Left colon (tissue), 2 donors: Measurements from ENCODE around the gene PHACTR1. TPM values are rescaled to one million over a fixed set of nuclear protein-coding genes. Genes with fewer than 3 reads are reported as not detected.

Experiments used
- ATAC-seq: fragments of 200-7000 bp; cut with Tn5 transposase; one replicate; pipeline ENCODE4 v1.9.1; 2020; ENCODE audit warnings: mild to moderate bottlenecking, moderate library complexity
- DNase-seq, 2 donors: peaks; one replicate each; pipeline ENCODE4 v3.0.0-alpha.2; 2020
- intact Hi-C, 2 donors: fragments of 100-400 bp; cut with DNase I in 1 of 2; cut with micrococcal nuclease in 1 of 2; formaldehyde crosslinking; loops; one replicate each; pipeline versions ENCODE4 v1.11.2 to v1.14.0; 2022; cut with DNase I, micrococcal nuclease
- total RNA-seq, 2 donors: library from RNA; stranded (reverse); fragmentation: NEBNext Ultra II Directional; extraction: Animal tissue kit (Norgen Biotek cat#: 25700); gene quantifications; one replicate each; pipeline ENCODE4 v1.2.1, GENCODE V29; 2021
- donor health status: DM: no; HTN: no; CAD: no.
- donor health status: DM: yes; HTN: yes; CAD: no.

PHACTR1 gene
- total RNA-seq, 2 donors from 2014 or later, result 1.5 to 3.7 TPM

- no peak for DNase-seq
- ATAC-seq, result no peak
- intact Hi-C loops, result no loop called here
Measured at GRCh38 chr6:12841619-12842018, 125.1 kb downstream of the PHACTR1 start.

GRCh38 chr6:12842114-12842513, 125.5 kb downstream of the PHACTR1 start:
- ATAC-seq, result no peak
- intact Hi-C loops, result no loop called here
- no peak for DNase-seq

GRCh38 chr6:12842658-12843057, 126.1 kb downstream of the PHACTR1 start:
- ATAC-seq (no peak), DNase-seq (no peak)
- intact Hi-C loops, result no loop called here

GRCh38 chr6:12844284-12845223, 128.0 kb downstream of the PHACTR1 start:
- ATAC-seq, result no peak
- DNase-seq, result no peak

GRCh38 chr6:12845224-12846004, 128.8 kb downstream of the PHACTR1 start:
- ATAC-seq (no peak), DNase-seq (no peak)
- intact Hi-C loops, result no loop called here

More at GRCh38 chr6:12844284-12845223, 128.0 kb downstream of the PHACTR1 start:
- intact Hi-C loops, result no loop called here

GRCh38 chr6:12848964-12849808, 132.6 kb downstream of the PHACTR1 start:
- no peak for ATAC-seq
- intact Hi-C loops, result no loop called here
- no peak for DNase-seq

- intact Hi-C loops, result no loop called here
- DNase-seq, result no peak
Measured at GRCh38 chr6:12849809-12850198, 133.2 kb downstream of the PHACTR1 start.

GRCh38 chr6:12851123-12851695, 134.6 kb downstream of the PHACTR1 start:
- no peak for ATAC-seq
- no peak for DNase-seq
- intact Hi-C loops, result no loop called here

More at GRCh38 chr6:12849809-12850198, 133.2 kb downstream of the PHACTR1 start:
- ATAC-seq, result no peak

- intact Hi-C loops, result no loop called here
- DNase-seq, result no peak
- ATAC-seq, result no peak
Measured at GRCh38 chr6:12861603-12862002, 145.0 kb downstream of the PHACTR1 start.

GRCh38 chr6:12865117-12865516, 148.6 kb downstream of the PHACTR1 start:
- ATAC-seq (no peak), DNase-seq (no peak)
- intact Hi-C loops, result no loop called here

- ATAC-seq, result no peak
Measured at GRCh38 chr6:12865671-12866181, 149.2 kb downstream of the PHACTR1 start.

GRCh38 chr6:12866422-12867029, 150.0 kb downstream of the PHACTR1 start:
- no peak for DNase-seq
- intact Hi-C loops, result no loop called here
- no peak for ATAC-seq

More at GRCh38 chr6:12865671-12866181, 149.2 kb downstream of the PHACTR1 start:
- DNase-seq, result no peak
- intact Hi-C loops, result no loop called here

GRCh38 chr6:12869816-12870432, 153.4 kb downstream of the PHACTR1 start:
- no peak for DNase-seq
- no peak for ATAC-seq
- intact Hi-C loops, result no loop called here

GRCh38 chr6:12873691-12874090, 157.1 kb downstream of the PHACTR1 start:
- intact Hi-C loops, result no loop called here
- DNase-seq, result no peak
- no peak for ATAC-seq

GRCh38 chr6:12875051-12875450, 158.5 kb downstream of the PHACTR1 start:
- DNase-seq (no peak), ATAC-seq (no peak)
- intact Hi-C loops, result no loop called here

GRCh38 chr6:12878741-12879140, 162.2 kb downstream of the PHACTR1 start:
- intact Hi-C loops, result no loop called here
- DNase-seq (no peak), ATAC-seq (no peak)

GRCh38 chr6:12882761-12883290, 166.3 kb downstream of the PHACTR1 start:
- intact Hi-C loops, result no loop called here
- ATAC-seq, result no peak
- no peak for DNase-seq
